ENCODE results near the gene SURF1. TPM values are rescaled to one million over a fixed set of nuclear protein-coding genes. Genes with fewer than 3 reads are reported as not detected.
"Not testable (repeated sequence)": the region's sequence is repeated elsewhere in the genome, so short reads cannot be mapped to it uniquely, and the experiment has no call there.

SURF1 gene
- total RNA-seq, 1 donor from 2014 or later, result 36.2 TPM

GRCh38 chr9:133329306-133330156 lies 26.8 kb downstream of the SURF1 start:
- not testable (repeated sequence) for H3K9me3 Mint-ChIP-seq (ENCODE audit: unreplicated experiment); H3K27me3 Mint-ChIP-seq (ENCODE audit: unreplicated experiment); H3K27ac Mint-ChIP-seq (ENCODE audit: unreplicated experiment); H3K4me3 Mint-ChIP-seq (ENCODE audit: unreplicated experiment); H3K4me1 Mint-ChIP-seq (ENCODE audit: unreplicated experiment); DNase-seq (ENCODE audit: extremely low spot score, unreplicated experiment)
- peak; percentile 62 for TF ChIP-seq CTCF (IDR thresholded peaks at IDR 0.05)
- peaks cover 23% of the 10 kb centered on the region for H3K36me3 Mint-ChIP-seq (ENCODE audit: unreplicated experiment)

- Mint-ChIP-seq H3K27me3 (ENCODE audit: unreplicated experiment) (no peaks in the 10 kb centered on the region), H3K36me3 (ENCODE audit: unreplicated experiment) (peaks cover 20% of the 10 kb centered on the region), H3K27ac (ENCODE audit: unreplicated experiment) (no peak overlapping the region), H3K9me3 (ENCODE audit: unreplicated experiment) (no peaks in the 10 kb centered on the region), H3K4me1 (ENCODE audit: unreplicated experiment) (no peaks in the 10 kb centered on the region), H3K4me3 (ENCODE audit: unreplicated experiment) (no peak overlapping the region)
- DNase-seq (ENCODE audit: extremely low spot score, unreplicated experiment), result no peak
- no peak for TF ChIP-seq CTCF (IDR thresholded peaks at IDR 0.05)
Observed at GRCh38 chr9:133327834-133328484, 28.3 kb downstream of the SURF1 start.

GRCh38 chr9:133327021-133327420 lies 29.3 kb downstream of the SURF1 start:
- not testable (repeated sequence) for H3K27ac Mint-ChIP-seq (ENCODE audit: unreplicated experiment); H3K9me3 Mint-ChIP-seq (ENCODE audit: unreplicated experiment); DNase-seq (ENCODE audit: extremely low spot score, unreplicated experiment); H3K27me3 Mint-ChIP-seq (ENCODE audit: unreplicated experiment); H3K4me1 Mint-ChIP-seq (ENCODE audit: unreplicated experiment); H3K4me3 Mint-ChIP-seq (ENCODE audit: unreplicated experiment)
- peaks cover 13% of the 10 kb centered on the region for H3K36me3 Mint-ChIP-seq (ENCODE audit: unreplicated experiment)

- Mint-ChIP-seq H3K9me3 (ENCODE audit: unreplicated experiment) (no peaks in the 10 kb centered on the region), H3K4me3 (ENCODE audit: unreplicated experiment) (no peak overlapping the region), H3K27me3 (ENCODE audit: unreplicated experiment) (no peaks in the 10 kb centered on the region), H3K36me3 (ENCODE audit: unreplicated experiment) (no peaks in the 10 kb centered on the region), H3K27ac (ENCODE audit: unreplicated experiment) (no peak overlapping the region), H3K4me1 (ENCODE audit: unreplicated experiment) (no peaks in the 10 kb centered on the region)
- no peak for TF ChIP-seq CTCF (IDR thresholded peaks at IDR 0.05)
- no peak for DNase-seq (ENCODE audit: extremely low spot score, unreplicated experiment)
Observed at GRCh38 chr9:133323991-133324703, 32.1 kb downstream of the SURF1 start.

- Mint-ChIP-seq H3K9me3 (ENCODE audit: unreplicated experiment) (no peaks in the 10 kb centered on the region), H3K4me1 (ENCODE audit: unreplicated experiment) (no peaks in the 10 kb centered on the region), H3K27me3 (ENCODE audit: unreplicated experiment) (no peaks in the 10 kb centered on the region), H3K4me3 (ENCODE audit: unreplicated experiment) (no peak overlapping the region), H3K36me3 (ENCODE audit: unreplicated experiment) (no peaks in the 10 kb centered on the region), H3K27ac (ENCODE audit: unreplicated experiment) (no peak overlapping the region)
- no peak for DNase-seq (ENCODE audit: extremely low spot score, unreplicated experiment)
- no peak for TF ChIP-seq CTCF (IDR thresholded peaks at IDR 0.05)
Observed at GRCh38 chr9:133323211-133323610, 33.1 kb downstream of the SURF1 start.

All from osteocyte (in vitro differentiated cells).